GM15510 (cell line): ENCODE data around the gene ZBTB9.

Source experiments
- POLR2A ChIP-seq: IDR thresholded peaks from 3 replicates; pipeline ENCODE4 v1.6.1; 2011; ENCODE audit warnings: borderline replicate concordance; ENCODE audit not compliant: insufficient read length; ENCODE audit errors: extremely low read depth

ZBTB9 gene

GRCh38 chr6:33455051-33455450 lies 675 bp downstream of the ZBTB9 start:
- no peak for TF ChIP-seq POLR2A

GRCh38 chr6:33456156-33456555 lies 1.8 kb downstream of the ZBTB9 start:
- no peak for TF ChIP-seq POLR2A

GRCh38 chr6:33458676-33459075 lies 4.3 kb downstream of the ZBTB9 start:
- TF ChIP-seq POLR2A = no peak

GRCh38 chr6:33459226-33459625 lies 4.8 kb downstream of the ZBTB9 start:
- TF ChIP-seq POLR2A = no peak

- TF ChIP-seq POLR2A = no peak
Measured at GRCh38 chr6:33466075-33466735, 11.8 kb downstream of the ZBTB9 start.

- no peak for TF ChIP-seq POLR2A
Measured at GRCh38 chr6:33467091-33467490, 12.7 kb downstream of the ZBTB9 start.

- TF ChIP-seq POLR2A = no peak
Measured at GRCh38 chr6:33469661-33470060, 15.3 kb downstream of the ZBTB9 start.

- no peak for TF ChIP-seq POLR2A
Measured at GRCh38 chr6:33477864-33478263, 23.5 kb downstream of the ZBTB9 start.

GRCh38 chr6:33481192-33481591 lies 26.8 kb downstream of the ZBTB9 start:
- no peak for TF ChIP-seq POLR2A

- TF ChIP-seq POLR2A = no peak
Measured at GRCh38 chr6:33483678-33484077, 29.3 kb downstream of the ZBTB9 start.

- TF ChIP-seq POLR2A = no peak
Measured at GRCh38 chr6:33488339-33488738, 34.0 kb downstream of the ZBTB9 start.

GRCh38 chr6:33490198-33490597 lies 35.8 kb downstream of the ZBTB9 start:
- TF ChIP-seq POLR2A = no peak

- TF ChIP-seq POLR2A = no peak
Measured at GRCh38 chr6:33490621-33491020, 36.2 kb downstream of the ZBTB9 start.

GRCh38 chr6:33492093-33492492 lies 37.7 kb downstream of the ZBTB9 start:
- no peak for TF ChIP-seq POLR2A

GRCh38 chr6:33497157-33497556 lies 42.8 kb downstream of the ZBTB9 start:
- no peak for TF ChIP-seq POLR2A

GRCh38 chr6:33502486-33502885 lies 48.1 kb downstream of the ZBTB9 start:
- no peak for TF ChIP-seq POLR2A

GRCh38 chr6:33504486-33504885 lies 50.1 kb downstream of the ZBTB9 start:
- no peak for TF ChIP-seq POLR2A
